Measurements from ENCODE around the gene TLE5.
A peak's percentile ranks its signal among the peaks of the same experiment; 100 is the strongest.

Gene TLE5, protein sequence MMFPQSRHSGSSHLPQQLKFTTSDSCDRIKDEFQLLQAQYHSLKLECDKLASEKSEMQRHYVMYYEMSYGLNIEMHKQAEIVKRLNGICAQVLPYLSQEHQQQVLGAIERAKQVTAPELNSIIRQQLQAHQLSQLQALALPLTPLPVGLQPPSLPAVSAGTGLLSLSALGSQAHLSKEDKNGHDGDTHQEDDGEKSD

DNA sequence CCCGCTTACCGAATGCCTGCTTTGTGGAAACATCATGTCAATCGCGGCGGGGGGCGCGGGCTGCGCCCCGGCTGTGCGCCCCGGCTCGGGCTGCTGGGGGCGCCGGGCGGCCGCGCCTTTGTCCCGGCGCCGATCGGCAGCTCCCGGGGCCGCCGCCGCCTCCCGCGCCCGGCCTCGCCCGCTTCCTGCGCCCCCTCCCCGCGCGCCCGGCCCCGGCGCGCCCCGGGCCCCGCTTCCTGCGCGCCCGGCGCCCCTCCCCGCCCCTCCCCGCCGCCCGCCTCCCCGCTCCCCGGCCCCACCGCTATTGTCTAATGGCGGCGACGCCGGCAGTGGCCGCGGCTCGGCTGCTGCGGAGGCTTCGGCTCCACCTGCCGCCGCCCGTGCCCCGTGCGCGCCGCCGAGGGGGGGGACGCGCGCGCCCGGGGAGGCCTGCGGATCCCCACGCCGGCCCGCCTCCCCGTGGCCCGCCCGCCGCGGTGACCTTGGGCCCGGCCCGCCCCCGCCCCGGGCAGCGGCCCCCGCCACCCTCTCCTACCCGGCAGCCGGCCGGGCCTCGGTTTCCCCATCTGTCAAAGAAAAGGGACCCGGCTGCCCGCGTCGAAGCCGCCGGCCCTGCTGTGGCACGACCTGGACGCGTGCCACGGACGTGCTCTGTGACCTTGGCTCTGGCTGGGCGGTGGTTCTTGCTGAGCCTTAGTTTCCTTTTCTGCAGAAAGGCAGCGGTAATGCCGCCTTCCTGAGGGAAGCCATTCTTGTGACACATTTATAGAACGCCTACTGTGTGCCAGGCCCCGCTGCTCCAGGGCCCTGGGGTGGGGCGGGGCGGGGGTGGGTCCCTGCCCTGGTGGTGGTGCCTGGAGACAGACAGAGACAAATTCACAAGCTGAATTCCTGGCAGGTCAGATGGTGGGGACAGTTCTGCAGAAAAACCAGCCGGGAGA lies at the start of gene TLE5:
Gene TLE5, minus strand, starts transcription at position 331 of the 941 bp plus-strand sequence. Its CDS starts 295 bp downstream, at position 36.
- peak; percentile 69 for DNase-seq

DNA sequence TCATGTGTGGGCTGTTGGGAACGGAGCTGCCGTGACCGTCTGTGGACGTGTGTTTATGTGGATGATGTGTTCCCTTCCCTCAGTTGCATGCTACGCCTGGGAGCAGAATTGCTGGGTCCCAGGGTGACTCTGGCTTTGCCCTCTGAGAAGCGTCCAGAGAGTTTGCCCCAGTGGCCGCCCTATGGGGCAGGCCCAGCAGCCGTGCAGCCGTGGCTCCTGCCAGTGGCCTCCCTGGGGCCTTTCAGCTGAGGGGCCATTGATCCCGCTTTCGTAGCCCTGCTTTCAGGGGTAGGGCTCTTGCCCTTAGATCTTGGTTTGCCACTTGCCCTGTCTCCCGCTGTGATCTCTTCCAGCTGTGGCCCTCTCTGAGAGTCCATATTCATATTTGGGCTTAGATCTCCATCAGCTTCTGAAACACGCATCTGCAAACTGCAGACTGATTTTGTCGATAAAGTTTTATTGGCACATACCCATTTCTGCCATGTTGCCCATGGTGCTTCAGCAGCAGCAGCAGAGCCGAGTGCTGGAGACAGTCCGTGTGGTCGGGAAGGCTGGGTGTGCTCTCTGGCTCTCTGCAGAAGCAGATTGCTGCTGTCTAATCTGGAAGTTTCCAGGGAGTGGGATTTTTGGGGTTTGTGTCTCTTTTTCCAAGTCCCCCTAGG lies 49.4 kb upstream of the TLE5 start:
- DNase-seq = no peak

DNA sequence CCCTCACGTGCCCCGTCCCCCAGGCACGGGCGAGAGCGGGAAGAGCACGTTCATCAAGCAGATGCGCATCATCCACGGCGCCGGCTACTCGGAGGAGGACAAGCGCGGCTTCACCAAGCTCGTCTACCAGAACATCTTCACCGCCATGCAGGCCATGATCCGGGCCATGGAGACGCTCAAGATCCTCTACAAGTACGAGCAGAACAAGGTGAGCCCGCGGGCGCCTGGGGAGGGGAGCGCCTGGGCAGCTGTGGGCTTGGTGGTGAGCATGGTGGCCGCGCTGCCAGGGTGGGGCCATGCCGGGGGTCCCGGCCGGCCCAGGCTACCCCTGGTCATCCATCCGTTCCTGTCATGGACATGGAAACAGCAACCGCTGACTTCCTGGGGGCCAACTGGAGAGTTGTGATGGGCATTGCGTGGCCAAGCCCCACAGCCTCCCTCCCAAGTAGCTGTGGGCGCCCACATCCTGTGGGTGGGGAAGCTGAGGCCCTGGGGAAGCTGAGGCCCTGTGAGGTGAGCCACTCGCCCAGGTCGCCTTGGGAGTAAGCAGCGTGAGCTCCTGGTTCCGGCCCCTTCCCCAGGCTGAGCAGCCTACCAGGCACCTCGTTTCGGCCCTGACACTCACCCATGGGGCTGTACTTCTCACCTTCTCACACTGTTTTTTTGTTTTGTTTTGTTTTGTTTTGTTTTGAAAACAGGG lies 48.0 kb upstream of the TLE5 start:
- DNase-seq = no peak

DNA sequence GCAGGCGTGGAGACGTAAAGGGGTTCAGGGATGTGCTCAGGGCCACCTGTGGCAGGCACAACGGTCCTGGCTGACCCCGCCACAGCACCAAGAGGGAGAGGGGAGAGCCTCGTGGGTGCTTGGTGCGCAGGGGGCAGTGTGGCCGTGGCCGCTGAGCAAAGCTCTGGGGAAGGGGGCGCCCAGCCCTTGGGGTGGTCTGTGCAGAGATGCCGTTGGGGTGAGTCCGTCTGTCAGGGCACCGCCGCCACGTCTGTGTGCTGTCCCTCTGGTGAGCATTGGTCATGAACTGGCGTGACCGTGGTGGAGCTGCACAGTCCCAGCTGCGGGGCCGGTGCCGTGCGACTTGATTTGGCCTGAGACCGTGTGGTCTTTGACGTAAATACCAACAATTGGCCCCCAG lies 47.2 kb upstream of the TLE5 start:
- no peak for DNase-seq

DNA sequence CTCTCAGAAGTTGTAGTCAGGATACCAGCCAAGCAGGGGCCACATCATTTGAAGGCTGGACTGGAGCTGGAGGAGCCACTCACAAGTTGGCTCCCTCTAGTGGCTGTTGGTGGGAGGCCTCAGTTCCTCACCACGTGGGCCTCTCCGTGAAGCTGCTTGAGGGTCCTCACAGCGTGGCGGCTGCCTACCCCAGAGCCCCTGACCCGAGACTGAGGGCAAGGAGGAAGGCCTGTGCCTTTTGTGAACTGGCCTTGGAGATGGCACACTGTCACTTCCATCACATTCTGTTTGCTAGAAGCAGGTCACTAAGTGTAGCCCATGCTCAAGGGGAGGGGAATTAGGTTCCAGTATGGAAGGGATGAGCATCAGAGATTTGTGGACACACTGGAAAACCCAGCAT lies 46.5 kb upstream of the TLE5 start:
- DNase-seq = peak; percentile 70

DNA sequence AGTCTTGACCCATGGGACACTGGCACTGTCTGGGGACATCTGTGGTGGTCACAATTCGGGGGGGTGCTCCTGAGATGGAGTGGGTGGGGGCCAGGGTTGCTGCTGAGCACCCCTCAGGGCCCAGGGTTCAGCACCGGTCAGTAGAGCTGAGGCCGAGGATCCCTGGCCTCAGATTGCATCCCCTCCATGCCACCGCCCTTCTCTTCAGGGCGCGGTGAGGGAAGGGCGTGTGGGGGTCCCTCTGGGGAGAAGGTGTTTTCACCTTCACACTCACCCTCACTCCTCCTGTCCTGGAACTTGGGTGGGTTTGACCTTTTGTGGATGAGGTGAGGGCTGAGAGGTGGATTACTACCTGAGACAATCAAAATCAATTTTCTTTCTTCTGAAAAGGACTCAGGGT lies 45.4 kb upstream of the TLE5 start:
- no peak for DNase-seq

DNA sequence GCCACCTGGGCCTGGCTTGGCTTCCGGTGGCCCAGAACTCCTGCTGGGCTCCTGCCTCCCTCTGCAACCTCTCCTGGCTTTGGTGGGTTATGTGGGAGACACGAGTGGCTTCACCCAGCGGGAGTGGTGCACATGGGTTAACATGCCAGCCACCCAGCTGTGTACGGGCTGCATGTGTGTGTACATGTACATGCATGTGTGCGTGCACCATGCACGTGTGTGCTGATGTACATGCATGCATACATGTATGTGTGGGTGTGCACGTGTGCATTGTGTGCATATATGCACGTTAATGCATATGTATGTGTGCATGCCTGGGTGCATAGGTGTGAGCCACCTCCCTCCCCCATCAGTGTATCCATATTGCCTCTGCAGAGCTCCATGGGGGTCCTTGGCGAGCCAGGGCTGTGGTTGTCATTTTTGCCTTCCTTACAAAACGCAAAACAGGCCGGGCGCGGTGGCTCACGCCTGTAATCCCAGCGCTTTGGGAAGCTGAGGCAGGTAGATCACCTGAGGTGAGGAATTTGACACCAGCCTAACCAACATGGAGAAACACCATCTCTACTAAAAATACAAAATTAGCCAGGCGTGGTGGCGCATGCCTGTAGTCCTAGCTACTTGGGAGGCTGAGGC lies 44.3 kb upstream of the TLE5 start:
- no peak for DNase-seq

DNA sequence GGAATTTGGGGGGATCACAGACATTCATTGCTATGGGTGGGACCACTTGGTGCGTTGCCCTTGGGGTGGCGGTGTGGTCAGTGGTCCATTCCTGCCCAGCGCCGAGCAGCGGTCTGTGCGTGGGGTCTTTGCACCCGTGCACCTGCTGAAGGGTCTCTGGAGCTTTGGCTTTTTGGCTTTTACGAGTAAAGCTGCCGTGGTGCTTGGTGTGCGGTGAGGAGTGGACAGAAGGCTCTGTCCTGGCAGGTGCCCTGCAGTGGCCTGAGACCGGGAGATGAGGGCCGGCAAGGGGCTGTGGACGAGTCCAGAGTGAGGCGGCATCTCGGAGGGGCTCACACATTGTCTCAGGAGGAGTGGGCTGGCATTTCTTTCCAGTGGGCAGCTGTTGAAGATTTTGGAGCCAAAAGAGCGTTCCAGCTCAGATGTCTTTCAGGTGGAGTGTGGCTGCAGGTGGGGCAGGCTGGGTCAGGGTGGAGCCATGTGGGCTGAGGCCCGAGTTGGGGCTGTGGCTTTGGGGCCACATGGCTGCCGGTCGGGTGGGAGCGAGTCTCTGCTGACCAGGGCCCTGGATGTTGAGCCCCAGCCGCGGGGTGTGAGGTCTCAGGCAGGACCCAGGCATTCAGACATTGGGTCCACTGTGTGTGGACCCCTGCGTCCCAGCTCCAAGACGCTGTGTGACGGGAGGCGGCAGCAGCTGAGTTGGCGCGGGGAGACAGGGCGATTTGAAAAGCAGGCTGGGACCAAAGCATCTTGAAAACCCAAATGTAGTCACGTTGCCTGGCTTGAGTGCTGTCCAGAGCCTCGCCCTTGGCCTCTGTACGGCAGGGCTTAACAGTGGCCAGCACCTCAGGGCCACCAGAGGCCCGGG lies 43.6 kb upstream of the TLE5 start:
- no peak for DNase-seq

DNA sequence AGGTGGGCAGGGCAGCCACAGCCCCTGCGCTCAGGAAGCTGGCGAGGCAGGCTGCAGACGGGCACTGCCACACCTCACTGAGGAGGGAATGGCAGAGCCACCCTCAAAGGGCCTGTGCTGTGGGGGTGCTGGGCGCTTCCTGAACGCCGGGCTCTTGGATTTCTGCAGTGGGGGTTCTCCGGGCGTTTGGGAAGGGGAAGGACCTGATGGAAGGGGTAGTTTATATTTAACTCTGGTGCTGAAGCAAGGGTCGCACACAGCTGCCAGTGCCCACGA lies 42.4 kb upstream of the TLE5 start:
- no peak for DNase-seq

DNA sequence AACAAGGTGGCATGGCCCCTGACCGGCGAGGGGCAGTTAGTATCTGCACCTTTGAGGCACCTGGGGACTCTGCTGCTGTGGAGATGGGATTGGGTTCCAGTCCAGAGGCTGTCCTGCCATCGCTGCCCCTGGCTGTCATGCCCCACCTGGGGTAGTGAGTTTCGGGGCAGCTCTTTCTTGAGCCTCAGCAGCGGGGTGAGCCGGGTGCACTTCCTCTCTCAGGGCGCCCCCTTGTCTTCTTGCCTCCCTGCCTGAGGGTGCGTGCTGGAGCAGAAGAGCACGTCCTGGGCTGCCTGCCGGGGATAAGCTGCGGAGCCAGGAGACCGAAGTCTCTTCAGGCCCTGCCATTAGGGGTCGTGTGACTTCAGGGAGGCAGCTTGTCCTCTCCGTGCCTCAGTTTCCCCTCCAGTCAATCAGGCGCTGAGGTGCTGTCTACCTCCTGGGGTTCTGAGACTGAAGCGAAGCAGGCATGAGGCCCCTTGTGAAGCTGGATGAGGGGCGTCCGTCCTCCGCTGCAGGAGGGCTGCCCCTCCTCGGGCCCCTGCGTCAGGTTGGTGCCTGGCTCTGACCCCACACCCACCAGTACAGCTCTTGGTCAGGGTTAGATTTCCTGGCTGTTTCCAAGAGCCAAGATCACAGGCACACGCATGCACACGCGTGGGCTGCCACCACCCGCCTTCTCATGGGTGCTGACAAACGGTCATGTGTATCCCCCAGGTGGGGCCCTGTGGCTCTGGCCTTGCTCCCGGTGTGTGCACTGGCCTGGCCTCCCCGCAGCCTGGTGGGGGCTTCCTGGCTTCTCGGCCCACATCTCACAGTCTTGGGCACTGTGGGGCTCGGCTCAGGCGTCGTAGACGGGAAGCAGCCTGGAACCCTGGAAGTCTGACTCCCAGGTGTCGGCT lies 40.2 kb upstream of the TLE5 start:
- no peak for DNase-seq

DNA sequence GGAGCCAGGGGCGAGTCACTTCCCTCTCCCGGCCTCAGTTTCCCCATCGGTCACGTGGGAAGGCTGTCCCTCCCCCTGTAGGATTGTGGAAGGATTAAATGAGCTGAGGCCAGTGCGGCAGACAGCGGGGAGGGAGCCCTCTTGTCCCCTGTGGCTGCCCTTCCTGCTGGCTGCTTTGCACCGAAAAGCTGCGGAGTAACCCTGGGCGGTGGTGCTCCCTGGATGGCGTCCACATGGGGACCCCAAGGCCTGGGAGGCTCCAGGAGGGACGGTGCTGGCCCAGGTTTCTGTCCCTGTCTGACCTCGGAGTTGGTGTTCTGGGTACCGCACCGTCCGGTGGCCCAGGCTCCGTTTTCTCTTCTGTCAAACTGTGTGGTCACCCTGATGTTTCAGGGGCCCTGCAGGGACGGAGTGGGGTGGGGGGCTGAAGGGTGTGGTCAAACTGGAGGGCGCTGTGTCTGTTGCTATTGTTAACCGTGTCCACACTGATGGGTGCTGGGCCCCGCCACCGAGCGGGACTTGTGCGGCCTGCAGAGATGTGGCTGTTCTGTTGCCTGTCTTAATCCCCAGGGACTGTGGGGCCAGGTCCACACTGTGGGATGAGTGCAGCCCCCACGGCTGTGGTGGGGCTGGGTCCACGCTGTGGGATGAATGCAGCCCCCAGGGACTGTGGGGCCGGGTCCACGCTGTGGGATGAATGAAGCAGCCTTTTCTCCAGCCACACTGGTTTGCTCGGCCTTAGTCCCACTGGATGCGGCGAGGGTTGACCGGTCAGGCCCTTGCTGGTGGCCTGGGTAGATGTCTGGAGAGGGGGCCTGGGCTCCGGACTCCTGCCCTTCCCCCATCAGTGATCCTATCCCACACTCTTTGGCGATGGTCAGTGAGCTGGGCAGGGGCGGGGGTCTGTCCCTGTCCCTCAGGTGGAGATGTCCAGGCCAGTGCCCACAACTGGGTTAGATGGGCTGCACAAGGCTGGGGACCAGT lies 38.7 kb upstream of the TLE5 start:
- no peak for DNase-seq

DNA sequence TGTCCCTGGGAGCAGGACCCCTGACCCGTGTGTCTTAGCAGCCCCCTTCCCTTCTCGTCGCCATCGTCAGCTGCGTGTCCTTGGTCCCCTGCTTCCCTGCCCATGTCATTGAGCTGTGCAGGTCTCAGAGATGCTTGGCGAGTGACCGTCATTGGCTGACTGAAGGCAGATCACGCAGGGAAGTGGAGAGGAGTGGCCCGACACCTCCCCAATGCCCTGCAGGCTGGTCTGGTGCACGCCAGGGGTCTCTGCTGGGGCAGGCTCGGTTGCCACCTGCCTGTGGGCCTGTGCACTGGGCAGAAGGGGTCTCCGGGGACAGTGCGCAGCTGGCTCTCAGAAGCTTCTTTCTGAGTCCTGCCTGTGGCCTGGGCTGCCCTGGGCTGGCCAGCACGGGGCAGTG lies 38.0 kb upstream of the TLE5 start:
- no peak for DNase-seq

DNA sequence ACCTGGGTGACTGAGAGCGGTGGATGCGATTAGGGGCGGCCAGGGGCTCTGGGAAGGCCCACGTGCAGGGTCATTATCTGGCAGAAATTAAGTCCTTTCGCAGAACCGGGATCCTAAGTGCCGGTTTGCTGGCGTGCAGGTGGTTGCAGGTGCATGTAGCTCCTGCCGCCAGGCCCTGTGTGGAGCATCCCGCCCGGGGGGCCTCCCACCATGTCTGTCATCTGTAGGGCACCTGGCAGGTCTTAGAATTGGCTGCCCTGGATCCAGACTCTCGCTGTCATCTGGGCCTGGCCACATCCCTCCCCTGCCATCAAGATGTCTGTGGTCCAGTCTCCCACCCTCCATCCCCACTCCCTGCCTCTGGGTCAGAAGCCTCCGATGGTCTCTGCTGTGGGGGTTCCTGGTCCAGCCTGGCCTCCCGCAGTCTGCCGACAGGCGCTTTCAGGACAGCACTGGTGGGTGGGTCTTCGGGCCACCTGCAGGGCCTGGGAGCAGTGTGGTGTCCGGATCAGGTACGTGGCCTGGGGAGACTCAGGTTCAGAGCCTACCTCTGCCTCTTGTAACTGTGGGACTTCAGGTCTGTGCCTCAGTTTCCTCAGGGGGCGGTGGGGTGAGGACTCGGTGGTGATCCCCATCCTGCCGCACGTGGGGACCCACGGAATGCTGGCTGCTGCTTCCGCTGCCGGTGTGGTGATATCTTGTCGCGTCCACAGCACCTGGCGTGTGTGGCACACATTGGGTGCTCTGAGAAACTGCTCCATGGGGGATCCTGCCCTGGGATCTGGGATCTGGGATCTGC lies 37.3 kb upstream of the TLE5 start:
- no peak for DNase-seq

DNA sequence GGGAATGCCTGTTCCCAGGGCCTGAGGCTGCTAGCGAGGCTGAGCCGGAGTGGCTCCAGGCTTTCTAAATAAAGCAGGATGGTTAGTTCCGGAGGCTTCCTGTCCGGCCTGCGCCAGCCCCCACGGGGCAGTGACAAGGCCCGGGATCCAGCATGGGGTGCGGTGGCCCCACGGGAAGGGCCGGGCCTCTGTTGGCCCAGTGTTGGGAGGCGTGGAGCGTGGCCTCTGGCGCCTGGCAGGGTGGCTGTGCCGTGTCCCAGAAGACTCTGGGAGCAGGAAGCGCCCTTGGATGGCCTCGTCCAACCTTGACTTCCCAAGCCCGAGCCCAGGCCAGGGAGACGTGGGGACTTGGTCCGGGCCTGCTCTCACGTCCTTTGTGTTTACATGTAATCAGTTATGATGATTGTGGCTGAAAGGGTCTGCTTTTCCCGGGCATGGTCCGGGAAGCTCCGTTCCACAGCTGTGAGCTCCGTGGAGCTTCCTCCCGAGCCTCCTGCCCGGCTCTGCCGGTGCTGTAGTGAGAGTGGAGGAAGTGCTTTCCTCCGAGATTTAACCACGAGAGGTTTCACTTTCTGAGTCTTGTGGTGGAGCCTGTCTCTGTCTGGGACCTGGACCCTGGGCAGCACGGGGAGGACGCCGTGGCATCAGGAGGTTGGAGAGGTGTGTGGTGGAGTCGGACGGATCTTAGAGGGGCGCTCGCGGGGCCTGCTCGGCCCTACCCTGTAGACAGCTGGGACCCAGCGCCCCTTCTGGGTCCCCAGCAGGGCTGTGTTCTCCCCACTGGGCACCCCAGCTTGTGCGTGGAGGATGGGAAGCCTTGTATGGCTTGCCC lies 36.4 kb upstream of the TLE5 start:
- DNase-seq = no peak

DNA sequence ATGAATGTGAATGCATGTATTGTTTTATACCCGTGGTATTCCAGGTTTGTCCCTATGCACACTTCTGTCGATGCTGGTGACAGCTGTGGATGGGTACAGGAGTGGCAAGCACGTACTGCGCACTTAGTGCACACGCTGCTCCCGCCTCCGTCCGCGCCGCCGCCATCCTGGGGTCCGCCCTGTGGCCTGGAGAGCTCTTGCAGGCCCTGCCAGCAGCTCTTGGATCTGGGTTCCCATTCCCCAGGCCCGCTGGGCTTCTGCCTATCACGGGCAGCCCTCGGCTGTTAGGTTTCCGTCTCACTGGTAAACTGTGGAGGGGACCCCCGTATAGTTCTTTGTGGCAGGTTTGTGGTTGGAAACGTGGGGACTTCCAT lies 35.8 kb upstream of the TLE5 start:
- DNase-seq = no peak

DNA sequence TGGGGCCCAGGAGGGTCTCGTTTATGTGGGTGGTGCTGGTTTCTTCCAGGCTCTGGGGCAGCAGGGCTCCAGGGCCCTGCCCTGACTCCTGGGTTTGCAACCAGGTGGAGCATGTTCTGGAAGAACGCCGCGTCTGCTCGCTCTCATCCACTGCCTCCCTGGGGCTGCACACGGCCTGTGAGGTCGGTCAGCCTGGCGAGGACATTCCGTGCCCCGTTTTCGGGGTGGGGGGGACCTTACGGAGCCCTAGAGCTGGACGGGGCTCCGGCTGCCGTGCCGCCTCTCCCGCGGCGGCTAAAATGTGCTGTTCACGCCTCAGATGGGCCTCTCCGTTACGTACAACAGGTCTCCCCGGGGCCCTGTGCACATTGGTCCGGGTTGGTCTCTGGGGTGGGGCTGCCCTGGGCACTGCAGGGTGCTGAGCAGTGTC lies 35.2 kb upstream of the TLE5 start:
- no peak for DNase-seq

DNA sequence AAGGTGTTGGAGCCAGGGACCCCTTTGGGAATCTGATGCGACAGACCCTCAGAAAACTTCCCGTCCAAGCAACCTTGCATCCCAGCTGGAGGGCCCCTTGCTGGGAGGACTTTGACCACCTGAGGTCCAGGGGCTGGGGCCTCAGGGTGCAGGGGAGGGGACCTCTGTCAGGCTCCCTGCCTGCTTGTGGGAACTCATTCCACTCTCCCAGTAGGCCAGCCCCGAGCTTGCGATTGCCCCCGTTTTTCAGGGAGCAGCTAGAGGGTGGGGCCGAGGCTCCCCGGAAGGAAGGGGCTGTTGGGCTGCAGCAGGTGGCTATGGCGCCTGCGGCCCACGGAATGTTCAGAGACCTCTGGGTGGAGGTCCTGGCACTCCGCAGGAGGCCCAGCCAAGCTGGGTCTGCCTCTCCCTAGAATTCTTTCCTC lies 34.6 kb upstream of the TLE5 start:
- DNase-seq = no peak

Measured in stimulated activated naive CD4-positive, alpha-beta T cell treated with Interleukin-2 at 50 U/mL for 16 hours (primary cell).